Suprapubic skin (tissue), 4 donors: ENCODE data around the gene SRSF3. TPM values are rescaled to one million over a fixed set of nuclear protein-coding genes. Genes with fewer than 3 reads are reported as not detected.

Source experiments
- DNase-seq, 2 donors: peaks; one replicate each; pipeline ENCODE4 v3.0.0-alpha.2; 2019; ENCODE audit warnings: low spot score in 2 of 2
- H3K27ac ChIP-seq: fragments of 200-600 bp; sonication (generic); one replicate; pipeline ENCODE4 v1.5.1; 2019
- H3K27me3 ChIP-seq: fragments of 200-600 bp; sonication (generic); one replicate; pipeline ENCODE4 v1.5.1; 2019
- H3K36me3 ChIP-seq: fragments of 200-600 bp; sonication (generic); one replicate; pipeline ENCODE4 v1.5.1; 2019
- H3K4me1 ChIP-seq: fragments of 200-600 bp; sonication (generic); one replicate; pipeline ENCODE4 v1.5.1; 2019
- H3K4me3 ChIP-seq: fragments of 200-600 bp; sonication (generic); one replicate; pipeline ENCODE4 v1.5.1; 2019; ENCODE audit warnings: mild to moderate bottlenecking
- H3K9me3 ChIP-seq: fragments of 200-600 bp; sonication (generic); one replicate; pipeline ENCODE4 v1.5.1; 2019
- CTCF ChIP-seq, 2 donors: fragments of 200-600 bp in 1 of 2; fragments of 450-650 bp in 1 of 2; sonication (generic) in 1 of 2; IDR thresholded peaks; one replicate each; pipeline ENCODE4 v1.5.1; 2016 to 2019; ENCODE audit warnings: antibody characterized with exemption in 2 of 2, mild to moderate bottlenecking in 1 of 2, moderate library complexity in 1 of 2
- EP300 ChIP-seq: sonication (generic); formaldehyde crosslinking; IDR thresholded peaks from one replicate; pipeline ENCODE4 v1.6.1; 2017; ENCODE audit warnings: antibody characterized with exemption
- POLR2A ChIP-seq, 2 donors: fragments of 450-650 bp; IDR thresholded peaks; one replicate each; pipeline ENCODE4 v1.6.1; 2017; ENCODE audit warnings: antibody characterized with exemption in 2 of 2, mild to moderate bottlenecking in 2 of 2, moderate library complexity in 2 of 2
- POLR2AphosphoS5 ChIP-seq, 3 donors: sonication (generic); formaldehyde crosslinking; IDR thresholded peaks; one replicate each; pipeline ENCODE4 v1.6.1; 2017; ENCODE audit warnings: antibody characterized with exemption in 3 of 3
- WGBS: methylation state at CpG from one replicate; pipeline ENCODE4 v1.1.5; 2018; 5-methylcytosine and 5-hydroxymethylcytosine counted together
- total RNA-seq, 4 donors: library from RNA; depleted of rRNA; stranded (reverse); fragments of >200 nt; gene quantifications; one replicate each; pipeline ENCODE4 v1.1.0, GENCODE V29; 2016

Gene SRSF3
- total RNA-seq, 4 donors from 2014 or later: 152 to 180 (median 167) TPM

- Histone ChIP-seq H3K4me3 (no peak overlapping the region), H3K9me3 (no peaks in the 10 kb centered on the region), H3K27ac (no peak overlapping the region)
Measured at GRCh38 chr6:36618366-36619355, 24.5 kb downstream of the SRSF3 start.

GRCh38 chr6:36621371-36621855 is 27.3 kb downstream of the SRSF3 start:
- Histone ChIP-seq H3K4me3 (no peak overlapping the region), H3K36me3 (no peaks in the 10 kb centered on the region), H3K9me3 (no peaks in the 10 kb centered on the region), H3K4me1 (peaks cover 51% of the 10 kb centered on the region), H3K27me3 (no peaks in the 10 kb centered on the region), H3K27ac (no peak overlapping the region)
- peak; percentile 22 to 26 for DNase-seq
- TF ChIP-seq POLR2A (IDR thresholded peaks at IDR 0.05) (no peak), CTCF (IDR thresholded peaks at IDR 0.05) (no peak), EP300 (no peak), POLR2AphosphoS5 (IDR thresholded peaks at IDR 0.05) (no peak)
- WGBS: 95% methylated on average over 6 of the region's 7 CpGs

More at GRCh38 chr6:36618366-36619355, 24.5 kb downstream of the SRSF3 start:
- DNase-seq: peak; percentile 26 to 52
- H3K27me3 ChIP-seq: no peaks in the 10 kb centered on the region
- no peak for TF ChIP-seq POLR2A (IDR thresholded peaks at IDR 0.05)
- no peak for TF ChIP-seq POLR2AphosphoS5 (IDR thresholded peaks at IDR 0.05)
- TF ChIP-seq CTCF (IDR thresholded peaks at IDR 0.05): no peak
- no peak for TF ChIP-seq EP300
- no peaks in the 10 kb centered on the region for H3K36me3 ChIP-seq
- 82% methylated on average over 10 of the region's 10 CpGs for WGBS
- H3K4me1 ChIP-seq: peaks cover 30% of the 10 kb centered on the region

GRCh38 chr6:36622901-36623546 is 28.9 kb downstream of the SRSF3 start:
- DNase-seq: peak; percentile 32 to 53
- Histone ChIP-seq H3K4me1 (peaks cover 50% of the 10 kb centered on the region), H3K4me3 (no peak overlapping the region), H3K36me3 (no peaks in the 10 kb centered on the region), H3K27me3 (no peaks in the 10 kb centered on the region), H3K9me3 (no peaks in the 10 kb centered on the region), H3K27ac (no peak overlapping the region)
- 45% methylated on average over 4 of the region's 4 CpGs for WGBS
- TF ChIP-seq POLR2A (IDR thresholded peaks at IDR 0.05) (no peak), POLR2AphosphoS5 (IDR thresholded peaks at IDR 0.05) (no peak), EP300 (no peak), CTCF (IDR thresholded peaks at IDR 0.05) (no peak)

GRCh38 chr6:36623547-36624459 is 29.6 kb downstream of the SRSF3 start:
- 49% methylated on average over 18 of the region's 18 CpGs for WGBS
- Histone ChIP-seq H3K9me3 (no peaks in the 10 kb centered on the region), H3K27ac (no peak overlapping the region), H3K36me3 (no peaks in the 10 kb centered on the region), H3K4me3 (no peak overlapping the region), H3K27me3 (no peaks in the 10 kb centered on the region), H3K4me1 (peaks cover 50% of the 10 kb centered on the region)
- no peak for TF ChIP-seq POLR2A (IDR thresholded peaks at IDR 0.05)
- peak in 2 of 3 donors; percentile 40 to 45 for TF ChIP-seq POLR2AphosphoS5 (IDR thresholded peaks at IDR 0.05)
- peak; percentile 71 to 85 for TF ChIP-seq CTCF (IDR thresholded peaks at IDR 0.05)
- DNase-seq: peak; percentile 93
